Parathyroid adenoma (tissue), 2 donors: Measurements from ENCODE around the gene TMEM231.
"Not testable (repeated sequence)": the region's sequence is repeated elsewhere in the genome, so short reads cannot be mapped to it uniquely, and the experiment has no call there.

Experiments used
- H2AFZ ChIP-seq: fragments of 300-600 bp; sonication (generic); one replicate; pipeline ENCODE4 v1.7.0; 2017; ENCODE audit warnings: antibody characterized with exemption, mild to moderate bottlenecking
- H3K27ac ChIP-seq: fragments of 300-600 bp; sonication (generic); one replicate; pipeline ENCODE4 v1.7.0; 2017
- H3K27me3 ChIP-seq: fragments of 300-600 bp; sonication (generic); one replicate; pipeline ENCODE4 v1.7.0; 2017; ENCODE audit warnings: low read length; ENCODE audit not compliant: control insufficient read depth, insufficient read depth
- H3K36me3 ChIP-seq: fragments of 300-600 bp; sonication (generic); one replicate; pipeline ENCODE4 v1.7.0; 2017; ENCODE audit warnings: low read length; ENCODE audit not compliant: control insufficient read depth, insufficient read depth
- H3K4me1 ChIP-seq: fragments of 300-600 bp; sonication (generic); one replicate; pipeline ENCODE4 v1.7.0; 2017; ENCODE audit warnings: control low read depth
- H3K4me2 ChIP-seq: fragments of 300-600 bp; sonication (generic); one replicate; pipeline ENCODE4 v1.7.0; 2017; ENCODE audit warnings: low read length
- H3K4me3 ChIP-seq: fragments of 300-600 bp; sonication (generic); one replicate; pipeline ENCODE4 v1.7.0; 2017; ENCODE audit warnings: low read depth, low read length
- H3K79me2 ChIP-seq: fragments of 300-600 bp; sonication (generic); one replicate; pipeline ENCODE4 v1.7.0; 2017; ENCODE audit warnings: control low read depth
- H3K9ac ChIP-seq: fragments of 300-600 bp; sonication (generic); one replicate; pipeline ENCODE4 v1.7.0; 2017; ENCODE audit warnings: mild to moderate bottlenecking
- H3K9me3 ChIP-seq: fragments of 300-600 bp; sonication (generic); one replicate; pipeline ENCODE4 v1.7.0; 2017; ENCODE audit warnings: low read length; ENCODE audit not compliant: control insufficient read depth
- TF ChIP-seq, protein P1 (sequence below): fragments of 300-600 bp; sonication (generic); IDR thresholded peaks from one replicate; pipeline ENCODE4 v1.7.0; 2017; ENCODE audit warnings: antibody characterized with exemption, mild to moderate bottlenecking
- donor health status: primary hyperparathyroidism.

The TMEM231 gene

DNA sequence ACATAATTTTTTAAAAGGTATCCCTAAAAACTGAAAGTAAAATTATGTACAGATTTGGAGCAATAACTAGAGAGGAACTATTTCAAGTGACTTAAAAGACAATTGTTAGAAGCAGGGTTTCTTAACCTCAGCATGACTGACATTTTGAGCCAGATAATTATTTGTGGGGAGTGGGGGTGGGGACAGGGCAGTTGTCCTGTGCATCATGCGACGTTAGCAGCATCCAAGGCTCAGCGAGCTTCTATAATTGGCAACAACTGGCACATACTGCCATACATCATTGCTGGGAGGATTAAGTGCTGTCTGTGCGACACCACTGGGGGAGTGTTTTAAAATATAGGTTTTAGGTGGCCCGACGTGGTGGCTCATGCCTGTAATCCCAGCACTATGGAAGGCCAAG is 37.3 kb upstream of the TMEM231 start:
- Histone ChIP-seq H3K9ac (no peak overlapping the region), H3K4me2 (no peak overlapping the region), H2AFZ (no peak overlapping the region), H3K4me3 (no peak overlapping the region), H3K9me3 (no peaks in the 10 kb centered on the region), H3K79me2 (no peaks in the 10 kb centered on the region), H3K36me3 (no peaks in the 10 kb centered on the region), H3K27ac (no peak overlapping the region), H3K4me1 (no peaks in the 10 kb centered on the region), H3K27me3 (no peaks in the 10 kb centered on the region)
- TF ChIP-seq, protein P1, sequence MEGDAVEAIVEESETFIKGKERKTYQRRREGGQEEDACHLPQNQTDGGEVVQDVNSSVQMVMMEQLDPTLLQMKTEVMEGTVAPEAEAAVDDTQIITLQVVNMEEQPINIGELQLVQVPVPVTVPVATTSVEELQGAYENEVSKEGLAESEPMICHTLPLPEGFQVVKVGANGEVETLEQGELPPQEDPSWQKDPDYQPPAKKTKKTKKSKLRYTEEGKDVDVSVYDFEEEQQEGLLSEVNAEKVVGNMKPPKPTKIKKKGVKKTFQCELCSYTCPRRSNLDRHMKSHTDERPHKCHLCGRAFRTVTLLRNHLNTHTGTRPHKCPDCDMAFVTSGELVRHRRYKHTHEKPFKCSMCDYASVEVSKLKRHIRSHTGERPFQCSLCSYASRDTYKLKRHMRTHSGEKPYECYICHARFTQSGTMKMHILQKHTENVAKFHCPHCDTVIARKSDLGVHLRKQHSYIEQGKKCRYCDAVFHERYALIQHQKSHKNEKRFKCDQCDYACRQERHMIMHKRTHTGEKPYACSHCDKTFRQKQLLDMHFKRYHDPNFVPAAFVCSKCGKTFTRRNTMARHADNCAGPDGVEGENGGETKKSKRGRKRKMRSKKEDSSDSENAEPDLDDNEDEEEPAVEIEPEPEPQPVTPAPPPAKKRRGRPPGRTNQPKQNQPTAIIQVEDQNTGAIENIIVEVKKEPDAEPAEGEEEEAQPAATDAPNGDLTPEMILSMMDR: no peak

DNA sequence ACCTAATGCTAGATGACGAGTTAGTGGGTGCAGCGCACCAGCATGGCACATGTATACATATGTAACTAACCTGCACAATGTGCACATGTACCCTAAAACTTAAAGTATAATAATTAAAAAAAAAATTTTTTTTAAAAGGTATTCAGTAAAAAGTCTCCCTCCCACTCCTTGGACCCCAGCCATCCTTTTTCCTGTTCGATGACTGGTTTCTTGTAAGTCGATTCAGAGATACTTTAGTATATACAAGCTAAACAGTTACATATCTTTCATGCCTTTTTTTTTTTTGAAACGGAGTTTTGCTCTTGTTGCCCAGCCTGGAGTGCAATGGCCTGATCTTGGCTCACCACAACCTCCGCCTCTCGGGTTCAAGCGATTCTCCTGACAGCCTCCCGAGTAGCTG is 35.9 kb upstream of the TMEM231 start:
- H3K4me2 ChIP-seq, H2AFZ ChIP-seq, H3K79me2 ChIP-seq, H3K4me1 ChIP-seq, H3K27me3 ChIP-seq, H3K27ac ChIP-seq, H3K9me3 ChIP-seq, H3K36me3 ChIP-seq, H3K4me3 ChIP-seq, H3K9ac ChIP-seq: not testable (repeated sequence)

DNA sequence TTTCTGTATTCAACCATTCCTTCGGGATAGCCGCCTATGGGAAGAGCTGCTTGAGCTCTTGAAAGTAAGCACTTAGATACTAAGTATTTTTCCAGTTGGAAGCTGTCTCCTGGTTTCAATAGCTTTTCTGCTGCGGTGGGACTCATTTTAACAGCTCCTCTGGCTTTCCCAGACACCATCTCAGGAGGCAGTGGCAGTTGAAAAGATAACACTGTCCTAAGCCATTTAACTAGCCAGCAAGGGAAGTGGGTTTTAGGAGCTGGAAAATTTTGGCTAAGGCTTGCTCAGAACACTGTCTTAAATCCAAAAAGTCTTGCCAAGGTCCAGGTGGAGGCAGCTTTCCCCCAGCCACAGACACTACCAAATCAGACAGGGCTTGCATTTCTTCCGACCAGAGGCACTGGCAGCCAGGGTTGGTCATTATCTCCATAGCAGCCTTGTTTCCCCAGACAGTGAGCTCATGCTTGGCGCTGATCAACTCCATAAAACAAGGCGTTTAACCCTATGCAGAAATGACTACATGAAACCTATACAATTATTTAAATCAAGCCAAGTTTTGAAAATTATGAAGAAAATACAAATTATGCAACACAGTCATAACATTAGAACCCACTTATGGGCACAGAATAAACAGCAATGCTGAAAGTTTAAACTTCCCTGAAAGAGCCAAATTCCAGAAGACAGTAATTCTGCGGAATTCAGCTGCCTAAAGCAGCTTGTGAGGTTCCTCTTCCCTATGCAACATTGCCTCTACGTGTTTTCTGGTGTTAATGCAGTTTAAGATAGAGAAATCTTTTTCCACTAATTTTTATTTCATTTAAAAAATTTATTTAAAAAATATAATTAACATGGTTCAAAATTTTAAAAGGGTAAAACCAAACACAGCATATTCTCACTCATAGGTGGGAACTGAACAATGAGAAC is 35.1 kb upstream of the TMEM231 start:
- Histone ChIP-seq H3K4me2 (no peak overlapping the region), H3K9me3 (no peaks in the 10 kb centered on the region), H3K36me3 (no peaks in the 10 kb centered on the region), H2AFZ (no peak overlapping the region), H3K9ac (no peak overlapping the region), H3K4me3 (no peak overlapping the region), H3K27me3 (no peaks in the 10 kb centered on the region), H3K79me2 (no peaks in the 10 kb centered on the region), H3K27ac (no peak overlapping the region), H3K4me1 (no peaks in the 10 kb centered on the region)
- TF ChIP-seq, protein P1: no peak

DNA sequence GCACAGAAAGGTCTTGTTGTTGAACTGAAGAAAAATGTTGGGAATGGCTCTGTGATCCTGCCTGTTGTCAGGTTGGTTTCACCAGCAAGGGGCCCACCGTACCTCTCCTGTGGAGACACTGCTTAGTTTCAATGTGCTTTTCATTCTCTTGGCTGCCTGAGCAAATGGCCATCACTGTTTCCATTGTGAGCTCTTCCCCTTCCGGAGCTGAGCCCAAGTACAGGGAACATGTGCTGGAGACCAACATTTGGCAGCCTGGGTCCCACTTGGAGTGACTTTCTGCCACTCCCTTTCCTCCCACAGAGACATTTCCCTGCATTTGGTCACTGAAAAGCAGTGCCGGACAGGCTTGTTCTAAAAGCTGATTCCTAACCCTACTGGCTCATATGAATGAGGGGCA is 33.3 kb upstream of the TMEM231 start:
- TF ChIP-seq, protein P1: no peak
- Histone ChIP-seq H3K27me3 (no peaks in the 10 kb centered on the region), H3K4me3 (no peak overlapping the region), H3K4me2 (no peak overlapping the region), H3K27ac (no peak overlapping the region), H3K79me2 (no peaks in the 10 kb centered on the region), H3K36me3 (no peaks in the 10 kb centered on the region), H3K9ac (no peak overlapping the region), H3K9me3 (no peaks in the 10 kb centered on the region), H3K4me1 (no peaks in the 10 kb centered on the region), H2AFZ (no peak overlapping the region)

DNA sequence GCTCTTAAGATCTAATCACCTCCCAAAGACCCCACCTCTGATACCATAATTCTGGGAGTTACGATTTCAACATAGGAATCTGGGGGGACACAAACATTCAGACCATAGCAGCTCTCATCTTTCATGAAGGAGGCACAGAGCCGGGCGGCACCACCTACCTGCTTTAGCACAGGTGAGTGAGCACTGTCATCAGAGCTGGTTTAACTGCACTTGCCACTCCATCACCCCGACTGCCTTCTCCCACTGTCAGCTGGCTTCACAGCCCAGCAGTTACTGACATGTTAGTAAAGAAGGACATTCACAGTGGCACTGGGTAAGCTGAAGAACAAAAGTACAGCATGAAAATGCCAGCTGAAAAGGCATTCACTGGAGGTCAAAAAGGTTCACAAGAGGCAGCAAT is 32.7 kb upstream of the TMEM231 start:
- Histone ChIP-seq H3K4me3 (no peak overlapping the region), H3K4me1 (no peaks in the 10 kb centered on the region), H3K36me3 (no peaks in the 10 kb centered on the region), H3K27me3 (no peaks in the 10 kb centered on the region), H3K9ac (no peak overlapping the region), H3K4me2 (no peak overlapping the region), H3K79me2 (no peaks in the 10 kb centered on the region), H2AFZ (no peak overlapping the region), H3K27ac (no peak overlapping the region), H3K9me3 (no peaks in the 10 kb centered on the region)
- TF ChIP-seq, protein P1: no peak
